PC-9 (cell line): ENCODE data around the gene IFIT2.

Experiments
- EZH2 ChIP-seq: fragments of 200-600 bp; sonication (generic); IDR thresholded peaks from 2 replicates; pipeline ENCODE4 v1.8.0; 2017; ENCODE audit warnings: antibody characterized with exemption, low read depth
- TF ChIP-seq, protein P1 (sequence below): fragments of 200-600 bp; sonication (generic); conservative IDR thresholded peaks from 2 replicates; pipeline ENCODE4 v1.6.1; 2017; ENCODE audit warnings: mixed run types, antibody characterized with exemption, mild to moderate bottlenecking, moderate library complexity

DNA sequence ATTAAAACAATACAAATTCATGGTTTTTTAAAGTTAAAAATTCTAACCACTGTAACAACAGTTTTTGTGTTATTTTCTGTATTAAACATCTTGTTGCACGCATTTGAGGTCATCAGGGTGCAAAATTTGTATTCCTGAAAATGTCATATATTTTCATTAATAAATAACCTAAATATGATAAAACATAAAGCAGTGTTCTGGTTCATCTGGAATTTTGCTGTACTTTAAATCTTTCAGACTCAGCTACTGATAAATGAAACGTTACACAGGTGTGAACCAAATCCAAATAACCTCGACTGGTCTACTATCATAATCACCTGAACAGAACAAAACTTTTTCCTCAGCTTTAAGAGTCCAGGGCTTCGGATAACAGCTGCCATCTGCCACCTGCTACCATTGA, 6.9 kb downstream of the IFIT2 start:
- TF ChIP-seq, protein P1, sequence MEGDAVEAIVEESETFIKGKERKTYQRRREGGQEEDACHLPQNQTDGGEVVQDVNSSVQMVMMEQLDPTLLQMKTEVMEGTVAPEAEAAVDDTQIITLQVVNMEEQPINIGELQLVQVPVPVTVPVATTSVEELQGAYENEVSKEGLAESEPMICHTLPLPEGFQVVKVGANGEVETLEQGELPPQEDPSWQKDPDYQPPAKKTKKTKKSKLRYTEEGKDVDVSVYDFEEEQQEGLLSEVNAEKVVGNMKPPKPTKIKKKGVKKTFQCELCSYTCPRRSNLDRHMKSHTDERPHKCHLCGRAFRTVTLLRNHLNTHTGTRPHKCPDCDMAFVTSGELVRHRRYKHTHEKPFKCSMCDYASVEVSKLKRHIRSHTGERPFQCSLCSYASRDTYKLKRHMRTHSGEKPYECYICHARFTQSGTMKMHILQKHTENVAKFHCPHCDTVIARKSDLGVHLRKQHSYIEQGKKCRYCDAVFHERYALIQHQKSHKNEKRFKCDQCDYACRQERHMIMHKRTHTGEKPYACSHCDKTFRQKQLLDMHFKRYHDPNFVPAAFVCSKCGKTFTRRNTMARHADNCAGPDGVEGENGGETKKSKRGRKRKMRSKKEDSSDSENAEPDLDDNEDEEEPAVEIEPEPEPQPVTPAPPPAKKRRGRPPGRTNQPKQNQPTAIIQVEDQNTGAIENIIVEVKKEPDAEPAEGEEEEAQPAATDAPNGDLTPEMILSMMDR, result no peak
- TF ChIP-seq EZH2, result no peak
